ENCODE measurements around the gene CHD2. TPM values are rescaled to one million over a fixed set of nuclear protein-coding genes. Genes with fewer than 3 reads are reported as not detected.

The CHD2 gene
- total RNA-seq, 1 donor from 2014 or later = 59.7 TPM

DNA sequence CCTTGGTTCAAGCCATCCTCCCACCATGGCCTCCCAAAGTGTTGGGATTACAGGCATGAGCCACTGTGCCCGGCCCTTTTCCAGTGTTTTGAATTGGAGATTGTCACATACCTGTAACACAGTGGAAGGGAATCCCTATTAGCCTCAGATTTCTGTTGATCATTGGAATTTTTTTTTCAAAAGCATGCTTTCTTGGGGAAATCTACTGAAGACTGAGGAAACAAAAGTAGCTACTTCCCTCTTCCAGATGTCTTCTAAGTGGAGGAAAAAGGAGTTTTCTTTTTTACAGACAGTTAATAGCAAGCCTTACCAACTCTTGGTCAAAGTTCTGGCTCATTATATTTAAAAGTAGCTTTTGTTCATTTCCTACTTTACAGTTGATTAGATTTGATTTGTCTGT, 33.7 kb downstream of the CHD2 start:
- TF ChIP-seq CTCF (IDR thresholded peaks at IDR 0.05) = no peak
- Mint-ChIP-seq H3K36me3 (ENCODE audit: low read depth) (peaks cover 32% of the 10 kb centered on the region), H3K27ac (ENCODE audit: unreplicated experiment) (peak overlapping the region; percentile 2), H3K4me3 (ENCODE audit: unreplicated experiment) (no peak overlapping the region), H3K9me3 (ENCODE audit: low read depth) (no peaks in the 10 kb centered on the region), H3K27me3 (ENCODE audit: low read depth) (no peaks in the 10 kb centered on the region), H3K4me1 (ENCODE audit: low read depth) (peaks cover 27% of the 10 kb centered on the region)
- no peak for DNase-seq (ENCODE audit: low spot score)

GRCh38 chr15:92934716-92935115, 34.6 kb downstream of the CHD2 start:
- H3K27me3 Mint-ChIP-seq (ENCODE audit: low read depth) = no peaks in the 10 kb centered on the region
- H3K27ac Mint-ChIP-seq (ENCODE audit: unreplicated experiment) = no peak overlapping the region
- peaks cover 38% of the 10 kb centered on the region for H3K36me3 Mint-ChIP-seq (ENCODE audit: low read depth)
- H3K4me3 Mint-ChIP-seq (ENCODE audit: unreplicated experiment) = no peak overlapping the region
- H3K9me3 Mint-ChIP-seq (ENCODE audit: low read depth) = no peaks in the 10 kb centered on the region
- peaks cover 23% of the 10 kb centered on the region for H3K4me1 Mint-ChIP-seq (ENCODE audit: low read depth)
- DNase-seq (ENCODE audit: low spot score) = no peak
- no peak for TF ChIP-seq CTCF (IDR thresholded peaks at IDR 0.05)

- no peak for TF ChIP-seq CTCF (IDR thresholded peaks at IDR 0.05)
- no peaks in the 10 kb centered on the region for H3K9me3 Mint-ChIP-seq (ENCODE audit: low read depth)
- no peaks in the 10 kb centered on the region for H3K27me3 Mint-ChIP-seq (ENCODE audit: low read depth)
- H3K36me3 Mint-ChIP-seq (ENCODE audit: low read depth) = peaks cover 31% of the 10 kb centered on the region
- no peak overlapping the region for H3K4me3 Mint-ChIP-seq (ENCODE audit: unreplicated experiment)
- H3K4me1 Mint-ChIP-seq (ENCODE audit: low read depth) = peaks cover 9% of the 10 kb centered on the region
- no peak for DNase-seq (ENCODE audit: low spot score)
- H3K27ac Mint-ChIP-seq (ENCODE audit: unreplicated experiment) = peak overlapping the region; percentile 14
Observed at GRCh38 chr15:92936138-92936537, 36.0 kb downstream of the CHD2 start.

DNA sequence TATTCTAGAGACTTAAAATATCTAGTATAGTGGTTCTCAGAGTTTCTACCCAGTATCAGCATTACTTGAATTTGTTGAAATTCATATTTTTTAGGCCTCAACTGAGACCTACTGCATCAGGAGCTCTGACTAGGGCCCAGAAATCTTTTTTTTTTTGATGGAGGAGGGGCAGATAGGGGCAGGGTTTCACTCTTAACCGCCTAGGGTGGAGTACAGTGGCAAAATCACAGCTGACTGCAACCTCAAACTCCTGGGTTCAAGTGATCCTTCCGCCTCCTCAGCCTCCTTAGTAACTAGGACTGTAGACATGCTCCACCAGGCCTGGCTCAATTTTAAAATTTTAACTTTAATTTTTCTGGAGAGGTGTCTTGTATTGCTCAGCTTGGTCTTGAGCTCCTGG, 36.6 kb downstream of the CHD2 start:
- Mint-ChIP-seq H3K27me3 (ENCODE audit: low read depth) (no peaks in the 10 kb centered on the region), H3K36me3 (ENCODE audit: low read depth) (peaks cover 35% of the 10 kb centered on the region), H3K9me3 (ENCODE audit: low read depth) (no peaks in the 10 kb centered on the region), H3K27ac (ENCODE audit: unreplicated experiment) (no peak overlapping the region), H3K4me1 (ENCODE audit: low read depth) (peaks cover 9% of the 10 kb centered on the region), H3K4me3 (ENCODE audit: unreplicated experiment) (no peak overlapping the region)
- no peak for DNase-seq (ENCODE audit: low spot score)
- TF ChIP-seq CTCF (IDR thresholded peaks at IDR 0.05) = no peak

- H3K36me3 Mint-ChIP-seq (ENCODE audit: low read depth) = peaks cover 44% of the 10 kb centered on the region
- no peaks in the 10 kb centered on the region for H3K9me3 Mint-ChIP-seq (ENCODE audit: low read depth)
- H3K27me3 Mint-ChIP-seq (ENCODE audit: low read depth) = no peaks in the 10 kb centered on the region
- TF ChIP-seq CTCF (IDR thresholded peaks at IDR 0.05) = no peak
- no peak overlapping the region for H3K27ac Mint-ChIP-seq (ENCODE audit: unreplicated experiment)
- H3K4me3 Mint-ChIP-seq (ENCODE audit: unreplicated experiment) = no peak overlapping the region
- DNase-seq (ENCODE audit: low spot score) = no peak
- peaks cover 19% of the 10 kb centered on the region for H3K4me1 Mint-ChIP-seq (ENCODE audit: low read depth)
Observed at GRCh38 chr15:92937901-92938300, 37.8 kb downstream of the CHD2 start.
